Skin epidermis (tissue), 12 donors: ENCODE data around the gene IL20RA.

ENCODE experiments used
- H3K27ac ChIP-seq, 21 experiments: fragments of 200-600 bp; sonication (generic) in 11 of 21; one replicate each; pipeline ENCODE4 v1.5.0; 2020; ENCODE audit warnings: mild to moderate bottlenecking in 3 of 21, inconsistent platforms in 2 of 21, moderate library complexity in 2 of 21
- H3K4me3 ChIP-seq, 7 experiments: fragments of 200-600 bp; sonication (generic) in 2 of 7; one replicate each; pipeline ENCODE4 v1.5.0; 2020; ENCODE audit warnings: inconsistent platforms in 2 of 7, mild to moderate bottlenecking in 2 of 7, moderate library complexity in 1 of 7

The IL20RA gene

GRCh38 chr6:137013031-137013430 is 31.7 kb downstream of the IL20RA start:
- Histone ChIP-seq H3K27ac (peak overlapping the region in 7 of 21 experiments; percentile 3 to 78 (median 41)), H3K4me3 (no peak overlapping the region)

GRCh38 chr6:137011406-137011805 is 33.4 kb downstream of the IL20RA start:
- Histone ChIP-seq H3K4me3 (no peak overlapping the region), H3K27ac (no peak overlapping the region)

DNA sequence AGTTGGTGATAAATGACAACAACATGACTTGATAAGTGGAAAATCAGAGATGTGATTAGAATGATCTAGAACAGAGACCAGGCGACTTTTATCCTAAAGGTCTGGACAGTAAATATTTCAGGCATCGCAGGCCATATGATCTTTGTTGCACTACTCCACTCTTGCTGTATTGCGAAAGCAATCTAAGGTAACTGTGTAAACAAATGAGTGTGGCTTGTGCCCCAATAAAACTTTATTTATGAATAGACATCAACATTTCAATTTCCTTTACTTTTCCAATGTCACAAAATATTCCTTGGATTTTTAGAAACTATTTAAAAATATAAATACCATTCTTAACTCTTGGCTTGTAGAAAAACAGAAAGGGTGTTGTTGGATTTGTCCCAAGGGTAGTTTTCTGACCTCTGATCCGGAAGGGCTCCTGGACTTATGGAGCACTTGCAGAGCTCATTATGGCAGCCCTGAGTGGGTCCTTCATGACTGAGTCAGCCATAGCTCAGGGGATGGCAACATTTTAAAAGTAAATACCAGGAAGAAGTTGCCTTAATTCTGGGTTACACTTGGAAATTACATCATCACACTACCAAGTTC is 34.5 kb downstream of the IL20RA start:
- H3K27ac ChIP-seq = no peak overlapping the region
- no peak overlapping the region for H3K4me3 ChIP-seq

- Histone ChIP-seq H3K4me3 (no peak overlapping the region), H3K27ac (no peak overlapping the region)
Observed at GRCh38 chr6:137008204-137008603, 36.6 kb downstream of the IL20RA start.

DNA sequence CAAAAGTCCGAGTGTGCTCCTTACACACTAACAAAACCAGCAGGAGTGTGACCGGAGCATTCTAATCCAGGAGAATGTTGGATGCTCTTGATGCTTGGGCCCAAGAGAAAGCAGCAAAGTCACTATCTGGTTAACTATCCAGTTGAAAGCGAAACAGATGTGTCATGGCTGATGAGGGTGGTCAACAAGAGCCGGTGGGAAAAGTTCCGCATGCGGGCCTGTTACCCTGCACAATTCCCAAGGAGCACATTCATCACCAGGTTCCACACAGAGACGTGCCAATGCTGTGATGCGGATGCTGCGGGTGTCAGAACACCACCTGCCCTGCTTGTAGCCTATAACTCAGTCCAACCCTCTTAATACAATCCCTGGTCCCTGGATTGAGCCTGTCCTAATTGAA is 38.7 kb downstream of the IL20RA start:
- Histone ChIP-seq H3K4me3 (no peak overlapping the region), H3K27ac (no peak overlapping the region)

- Histone ChIP-seq H3K4me3 (no peak overlapping the region), H3K27ac (no peak overlapping the region)
Observed at GRCh38 chr6:137005073-137005472, 39.7 kb downstream of the IL20RA start.

- Histone ChIP-seq H3K27ac (peak overlapping the region in 1 of 21 experiments; percentile 43), H3K4me3 (no peak overlapping the region)
Observed at GRCh38 chr6:137002505-137002904, 42.3 kb downstream of the IL20RA start.

- Histone ChIP-seq H3K27ac (no peak overlapping the region), H3K4me3 (no peak overlapping the region)
Observed at GRCh38 chr6:137001977-137002302, 42.8 kb downstream of the IL20RA start.

GRCh38 chr6:137001299-137001976 is 43.3 kb downstream of the IL20RA start:
- Histone ChIP-seq H3K27ac (no peak overlapping the region), H3K4me3 (no peak overlapping the region)

- Histone ChIP-seq H3K4me3 (no peak overlapping the region), H3K27ac (no peak overlapping the region)
Observed at GRCh38 chr6:137000825-137001224, 43.9 kb downstream of the IL20RA start.

GRCh38 chr6:136995521-136995920 is 49.2 kb downstream of the IL20RA start:
- Histone ChIP-seq H3K4me3 (no peak overlapping the region), H3K27ac (no peak overlapping the region)

DNA sequence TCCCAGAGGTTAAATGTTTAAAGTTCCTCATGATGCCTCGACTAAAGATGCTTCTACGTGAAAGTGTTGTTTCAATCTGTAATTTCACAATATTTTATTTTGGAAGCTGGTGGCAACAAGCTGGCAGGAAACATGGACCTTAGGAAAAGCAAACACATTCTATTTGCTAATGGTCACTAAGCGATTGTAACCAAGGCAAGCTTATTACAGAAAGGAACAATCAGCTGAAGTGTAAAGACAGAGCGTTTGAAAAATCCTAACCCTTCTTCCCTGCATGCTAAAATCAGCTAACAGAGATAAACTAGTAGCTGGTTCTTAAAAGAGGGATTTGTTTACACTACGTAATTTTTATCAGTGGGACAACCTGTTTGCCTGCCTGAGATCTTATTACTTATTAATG is 50.0 kb downstream of the IL20RA start:
- no peak overlapping the region for H3K4me3 ChIP-seq
- H3K27ac ChIP-seq = peak overlapping the region in 1 of 21 experiments; percentile 17

- Histone ChIP-seq H3K4me3 (no peak overlapping the region), H3K27ac (peak overlapping the region in 1 of 21 experiments; percentile 69)
Observed at GRCh38 chr6:136992113-136992512, 52.7 kb downstream of the IL20RA start.

GRCh38 chr6:136991646-136992045 is 53.1 kb downstream of the IL20RA start:
- peak overlapping the region in 1 of 7 experiments; percentile 5 for H3K4me3 ChIP-seq
- peak overlapping the region in 2 of 21 experiments; percentile 51 to 69 for H3K27ac ChIP-seq

DNA sequence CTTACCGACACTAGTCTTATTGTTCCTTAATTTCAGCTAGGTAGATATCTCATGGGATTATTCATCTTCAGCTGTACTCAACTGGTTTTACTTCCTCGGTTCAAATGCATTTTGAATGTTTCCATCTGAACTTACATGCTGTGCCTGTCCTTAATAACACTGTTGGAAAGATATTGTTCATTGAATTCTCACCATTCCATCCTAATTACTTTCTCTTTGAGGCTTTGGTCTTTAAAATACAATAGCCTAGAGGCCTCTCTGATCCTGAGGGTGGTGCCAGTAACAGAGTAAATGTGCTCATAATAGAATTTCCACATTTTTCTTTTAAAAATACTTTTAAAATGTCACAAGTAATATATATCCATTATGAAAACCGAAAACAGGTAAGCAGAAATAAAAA is 54.0 kb downstream of the IL20RA start:
- peak overlapping the region in 1 of 7 experiments; percentile 34 for H3K4me3 ChIP-seq
- H3K27ac ChIP-seq = peak overlapping the region in 7 of 21 experiments; percentile 66 to 85 (median 78)

GRCh38 chr6:136990242-136990578 is 54.6 kb downstream of the IL20RA start:
- Histone ChIP-seq H3K27ac (peak overlapping the region in 18 of 21 experiments; percentile 29 to 85 (median 68)), H3K4me3 (peak overlapping the region; percentile 7 to 41 (median 34))

- peak overlapping the region; percentile 7 to 41 (median 34) for H3K4me3 ChIP-seq
- H3K27ac ChIP-seq = peak overlapping the region in 20 of 21 experiments; percentile 29 to 85 (median 67)
Observed at GRCh38 chr6:136989571-136990241, 55.1 kb downstream of the IL20RA start.

DNA sequence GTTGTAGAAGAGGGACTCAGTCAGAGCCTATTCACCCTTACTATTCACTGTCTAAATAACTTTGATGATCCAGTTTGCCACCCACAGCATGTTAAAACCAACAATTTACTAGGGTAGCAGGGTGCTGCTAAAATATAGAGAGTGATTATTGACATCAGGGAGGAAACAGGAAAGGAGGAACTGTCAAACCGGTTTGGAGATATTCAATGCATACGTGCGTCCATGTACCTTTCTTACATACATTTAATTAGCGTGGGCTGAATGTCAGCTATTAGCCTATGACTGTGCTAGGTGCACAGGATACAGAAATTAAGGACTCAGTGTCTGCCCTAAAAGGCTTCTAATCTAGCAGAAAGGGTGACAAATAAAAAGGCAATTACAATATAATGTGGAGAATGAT is 57.2 kb downstream of the IL20RA start:
- no peak overlapping the region for H3K4me3 ChIP-seq
- peak overlapping the region in 9 of 21 experiments; percentile 9 to 60 (median 37) for H3K27ac ChIP-seq

DNA sequence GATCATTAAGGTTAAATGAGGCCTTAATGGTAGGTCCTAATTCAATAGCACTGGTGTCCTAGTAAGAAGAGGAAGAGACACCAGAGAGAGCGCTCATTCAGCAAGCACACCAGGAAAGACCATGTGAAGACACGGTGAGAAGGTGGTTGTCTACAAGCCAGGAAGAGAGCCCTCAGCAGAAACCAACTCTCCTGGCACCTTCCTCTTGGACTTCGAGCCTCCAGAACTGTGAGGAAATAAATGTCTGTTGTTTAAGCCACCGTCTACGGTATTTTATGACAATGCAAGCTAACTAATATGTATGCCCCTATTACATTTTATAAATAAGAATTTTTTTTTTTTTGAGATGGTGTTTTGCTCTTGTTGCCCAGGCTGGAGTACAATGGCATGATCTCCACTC is 59.3 kb downstream of the IL20RA start:
- Histone ChIP-seq H3K4me3 (no peak overlapping the region), H3K27ac (peak overlapping the region in 3 of 21 experiments; percentile 9 to 67 (median 60))

- Histone ChIP-seq H3K27ac (peak overlapping the region in 1 of 21 experiments; percentile 40), H3K4me3 (no peak overlapping the region)
Observed at GRCh38 chr6:136984578-136984977, 60.2 kb downstream of the IL20RA start.

DNA sequence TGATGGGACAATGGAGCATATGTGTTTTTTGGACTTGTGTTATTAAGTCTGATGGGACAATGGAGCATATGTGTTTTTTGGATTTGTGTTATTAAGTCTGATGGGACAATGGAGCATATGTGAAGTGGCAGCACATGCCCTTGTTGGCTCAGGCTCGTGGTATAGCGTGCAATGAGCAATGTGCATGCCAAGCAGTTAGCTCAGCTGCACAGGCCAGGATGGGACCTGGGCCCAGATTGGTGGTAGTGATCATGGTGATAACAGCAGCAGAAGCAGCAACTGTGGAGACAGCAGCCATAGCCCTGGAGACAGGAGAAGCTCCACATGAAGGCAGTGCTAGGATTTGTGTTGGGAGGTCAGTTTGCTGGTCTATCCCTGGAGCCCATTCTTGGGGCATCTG is 61.1 kb downstream of the IL20RA start:
- Histone ChIP-seq H3K4me3 (no peak overlapping the region), H3K27ac (peak overlapping the region in 10 of 21 experiments; percentile 5 to 68 (median 36))
